Epithelial cell of proximal tubule (primary cell): Measurements from ENCODE around the gene GANAB. TPM values are rescaled to one million over a fixed set of nuclear protein-coding genes. Genes with fewer than 3 reads are reported as not detected.

Experiments used
- DNase-seq: peaks from one replicate; pipeline ENCODE4 v3.0.0-alpha.2; 2011; ENCODE audit warnings: low read depth
- H3K4me3 ChIP-seq: 2 replicates; pipeline ENCODE4 v1.5.1; 2011; ENCODE audit warnings: low read depth, mild to moderate bottlenecking, low read length
- total RNA-seq: library from RNA; depleted of rRNA; stranded (reverse); fragments of >200 nt; gene quantifications from 2 replicates; pipeline ENCODE4 v1.2.3, GENCODE V29; 2015
- TF ChIP-seq, protein P1 (sequence below): conservative IDR thresholded peaks from 2 replicates; pipeline ENCODE4 v1.5.1; 2012; ENCODE audit warnings: low read depth, mild to moderate bottlenecking, low read length

GANAB gene
- total RNA-seq, 1 donor from 2014 or later: 281 TPM

DNA sequence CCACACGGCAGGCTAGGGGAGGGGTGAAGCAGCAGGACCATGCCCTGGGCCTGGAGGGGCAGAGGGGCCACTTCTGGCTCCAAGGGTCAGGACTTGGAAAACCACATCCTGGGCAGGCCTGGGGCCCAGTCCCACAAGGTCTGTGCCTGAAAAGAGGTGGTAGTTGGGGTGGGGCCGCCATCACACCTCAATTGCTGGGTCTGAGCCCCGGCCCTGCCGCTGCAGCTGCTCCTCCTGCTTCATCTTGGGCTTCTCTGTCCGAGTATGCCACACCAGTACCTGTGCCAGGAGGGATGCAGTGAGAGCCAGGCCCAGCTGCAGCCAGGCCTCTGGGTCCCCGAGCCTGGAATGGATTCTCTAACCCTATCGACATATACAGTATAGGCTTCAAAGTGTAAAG lies 30.9 kb downstream of the GANAB start:
- TF ChIP-seq, protein P1, sequence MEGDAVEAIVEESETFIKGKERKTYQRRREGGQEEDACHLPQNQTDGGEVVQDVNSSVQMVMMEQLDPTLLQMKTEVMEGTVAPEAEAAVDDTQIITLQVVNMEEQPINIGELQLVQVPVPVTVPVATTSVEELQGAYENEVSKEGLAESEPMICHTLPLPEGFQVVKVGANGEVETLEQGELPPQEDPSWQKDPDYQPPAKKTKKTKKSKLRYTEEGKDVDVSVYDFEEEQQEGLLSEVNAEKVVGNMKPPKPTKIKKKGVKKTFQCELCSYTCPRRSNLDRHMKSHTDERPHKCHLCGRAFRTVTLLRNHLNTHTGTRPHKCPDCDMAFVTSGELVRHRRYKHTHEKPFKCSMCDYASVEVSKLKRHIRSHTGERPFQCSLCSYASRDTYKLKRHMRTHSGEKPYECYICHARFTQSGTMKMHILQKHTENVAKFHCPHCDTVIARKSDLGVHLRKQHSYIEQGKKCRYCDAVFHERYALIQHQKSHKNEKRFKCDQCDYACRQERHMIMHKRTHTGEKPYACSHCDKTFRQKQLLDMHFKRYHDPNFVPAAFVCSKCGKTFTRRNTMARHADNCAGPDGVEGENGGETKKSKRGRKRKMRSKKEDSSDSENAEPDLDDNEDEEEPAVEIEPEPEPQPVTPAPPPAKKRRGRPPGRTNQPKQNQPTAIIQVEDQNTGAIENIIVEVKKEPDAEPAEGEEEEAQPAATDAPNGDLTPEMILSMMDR: no peak
- no peak overlapping the region for H3K4me3 ChIP-seq

DNA sequence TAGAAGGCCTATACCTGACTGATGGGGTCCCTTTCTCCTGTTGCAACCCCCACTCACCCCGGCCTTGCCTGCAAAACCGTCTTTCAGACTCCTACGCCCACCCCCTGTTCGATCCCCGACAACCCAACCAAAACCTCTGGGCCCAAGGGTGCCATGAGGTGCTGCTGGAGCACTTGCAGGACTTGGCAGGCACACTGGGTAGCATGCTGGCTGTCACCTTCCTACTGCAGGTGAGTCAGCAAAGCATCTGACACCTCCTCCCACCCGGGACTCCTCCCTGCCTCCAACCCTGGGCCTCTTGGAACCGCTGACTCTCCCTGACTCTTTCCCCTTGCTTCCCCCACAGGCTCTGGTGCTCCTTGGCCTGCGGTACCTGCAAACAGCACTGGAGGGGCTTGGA lies 32.1 kb downstream of the GANAB start:
- no peak overlapping the region for H3K4me3 ChIP-seq
- DNase-seq: no peak
- TF ChIP-seq, protein P1: no peak

More for the DNA sequence above, 30.9 kb downstream of the GANAB start:
- DNase-seq: no peak

DNA sequence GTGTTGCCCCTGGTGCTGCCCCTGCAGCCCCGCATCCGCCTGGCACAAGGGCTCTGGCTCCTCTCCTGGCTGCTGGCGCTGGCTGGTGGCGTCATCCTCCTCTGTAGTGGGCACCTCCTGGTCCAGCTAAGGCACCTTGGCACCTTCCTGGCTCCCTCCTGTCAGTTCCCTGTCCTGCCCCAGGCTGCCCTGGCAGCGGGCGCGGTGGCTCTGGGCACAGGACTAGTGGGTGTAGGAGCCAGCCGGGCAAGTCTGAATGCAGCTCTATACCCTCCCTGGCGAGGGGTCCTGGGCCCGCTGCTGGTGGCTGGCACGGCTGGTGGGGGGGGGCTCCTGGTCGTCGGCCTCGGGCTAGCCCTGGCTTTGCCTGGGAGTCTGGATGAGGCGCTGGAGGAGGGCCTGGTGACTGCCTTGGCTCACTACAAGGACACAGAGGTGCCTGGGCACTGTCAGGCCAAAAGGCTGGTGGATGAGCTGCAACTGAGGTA lies 33.1 kb downstream of the GANAB start:
- DNase-seq: no peak
- TF ChIP-seq, protein P1: no peak
- H3K4me3 ChIP-seq: peak overlapping the region; percentile 72

DNA sequence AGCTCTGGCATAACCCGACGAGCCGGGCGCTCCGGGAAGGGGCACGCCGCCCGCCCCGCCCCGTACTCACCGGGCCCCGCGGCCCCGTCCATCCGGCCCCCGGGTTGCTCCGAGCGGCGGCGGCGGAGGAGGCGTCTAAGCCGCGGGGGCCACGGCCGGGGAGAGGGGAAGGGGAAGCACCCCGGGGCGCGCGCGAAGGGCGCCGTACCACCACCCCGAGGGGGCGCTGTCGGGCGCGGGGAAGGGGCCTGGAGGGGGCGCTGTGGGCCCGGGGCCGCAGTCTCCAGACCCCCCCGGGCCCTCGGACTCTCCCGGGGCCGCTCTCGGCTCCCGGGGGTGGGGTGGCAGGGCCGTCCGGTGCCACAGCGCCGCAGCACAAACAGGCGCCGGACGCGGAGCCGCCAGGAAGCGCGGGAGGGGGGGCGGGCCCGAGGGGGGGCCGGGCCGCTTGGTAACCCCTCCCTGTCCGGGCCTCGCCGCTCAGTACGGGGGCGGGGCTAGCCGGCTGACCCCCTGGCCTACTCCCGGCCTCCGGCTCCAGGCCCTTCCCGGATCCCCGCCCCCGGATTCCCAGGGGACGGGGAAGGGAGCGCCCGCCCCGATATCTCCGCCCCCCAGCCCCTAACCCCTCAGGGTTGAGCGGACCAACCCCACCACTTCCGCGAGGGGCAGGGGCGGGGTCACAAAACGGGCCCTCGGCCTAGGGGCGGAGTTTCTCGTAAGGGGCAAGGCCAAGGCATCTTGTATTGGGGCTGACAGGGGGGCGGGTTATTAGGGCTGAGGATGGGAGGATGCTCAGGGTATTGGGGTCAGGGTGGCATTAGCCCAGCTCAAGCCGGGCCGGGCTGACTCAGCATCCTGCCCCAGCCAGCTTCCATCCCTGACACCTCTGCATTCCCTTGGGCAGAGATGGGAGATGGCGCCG lies 33.8 kb downstream of the GANAB start, which contains the start of the genes EML3 and ROM1:
EML3 (minus strand) TSS at position 410 of the 925 bp plus-strand sequence; CDS start at position 92, 318 bp downstream.
ROM1 (plus strand) TSS at position 892 of the 925 bp plus-strand sequence; CDS start at position 917, 25 bp downstream.
- no peak for DNase-seq
- TF ChIP-seq, protein P1: peak; percentile 80
- H3K4me3 ChIP-seq: peak within 1 kb of the TSS; percentile 72

GRCh38 chr11:62611705-62612365 lies 34.6 kb downstream of the GANAB start:
- H3K4me3 ChIP-seq: peak overlapping the region; percentile 72
- TF ChIP-seq, protein P1: no peak
- no peak for DNase-seq

DNA sequence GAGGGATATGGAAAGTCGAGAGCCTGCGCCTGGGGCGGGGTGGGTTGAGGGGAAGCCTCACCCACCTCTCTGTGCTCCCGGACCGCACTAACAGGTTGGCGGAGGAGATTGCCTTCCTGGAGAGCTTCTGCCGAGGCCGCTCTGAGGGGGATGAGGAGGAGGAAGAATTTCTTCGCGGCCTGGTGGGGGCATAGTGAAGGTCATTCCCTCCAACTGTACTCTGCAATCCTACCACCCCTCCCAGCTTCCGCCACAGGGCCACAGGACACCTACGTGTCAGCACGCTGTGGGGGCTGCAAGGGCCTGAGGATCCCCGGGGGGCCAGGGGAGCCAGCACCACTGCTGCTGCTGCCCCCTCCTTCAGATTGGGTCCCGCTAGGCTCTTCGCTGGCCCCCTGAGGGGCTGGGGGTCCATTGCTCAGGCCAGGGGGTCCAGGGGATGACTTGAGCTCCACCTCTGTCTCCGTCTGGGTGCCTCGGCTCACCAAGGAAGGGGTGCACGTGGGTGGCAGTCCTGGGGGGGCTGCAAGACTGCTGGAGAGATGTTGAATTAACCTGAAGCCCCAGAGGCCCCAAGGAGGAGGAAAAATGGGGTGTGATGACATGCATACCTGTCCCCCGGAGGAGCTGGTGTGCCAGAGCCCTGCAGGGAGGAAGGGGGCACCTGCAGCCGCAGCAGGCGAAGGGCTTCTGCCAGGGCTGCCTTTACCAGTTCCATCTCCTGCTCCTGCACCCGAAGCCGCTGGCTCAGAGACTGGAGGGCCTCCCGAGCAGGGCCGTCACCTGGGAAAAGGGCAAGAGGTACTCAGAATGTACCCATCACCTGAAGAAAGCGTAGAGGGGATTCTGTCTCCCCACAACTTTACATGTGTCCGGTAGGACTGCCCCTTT lies 35.4 kb downstream of the GANAB start:
- DNase-seq: no peak
- peak overlapping the region; percentile 72 for H3K4me3 ChIP-seq
- TF ChIP-seq, protein P1: no peak
